ENCODE data around the gene GPN2.
"Not testable (repeated sequence)": the region's sequence is repeated elsewhere in the genome, so short reads cannot be mapped to it uniquely, and the experiment has no call there.

Gene GPN2

DNA sequence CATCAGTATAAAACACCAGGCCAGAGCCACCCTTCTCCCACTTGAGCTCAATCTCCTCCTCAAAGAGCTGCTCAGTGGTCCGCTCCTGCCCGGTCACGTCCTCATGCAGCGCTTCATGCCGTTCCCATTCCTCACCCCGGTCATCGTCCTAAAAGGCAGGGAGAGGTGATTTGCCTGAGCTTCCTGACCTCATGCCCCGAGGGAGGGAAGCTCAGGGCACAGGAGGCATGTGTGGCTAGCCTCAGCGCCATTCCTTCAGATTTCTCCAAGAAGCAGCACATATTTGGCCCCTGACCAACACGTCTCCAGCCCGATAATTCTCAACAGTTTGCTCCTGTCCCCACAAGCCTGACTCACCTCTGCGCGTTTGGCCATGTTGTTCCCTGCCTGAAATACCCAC is 4.2 kb upstream of the GPN2 start:
- TF ChIP-seq POLR2A (IDR thresholded peaks at IDR 0.05; ENCODE audit: extremely low read depth, insufficient read length) (no peak), MYC (IDR thresholded peaks at IDR 0.05; ENCODE audit: low read depth, low read length) (no peak), CTCF (IDR thresholded peaks at IDR 0.05; ENCODE audit: low read depth, low read length) (no peak)
- TF ChIP-seq, protein P1, sequence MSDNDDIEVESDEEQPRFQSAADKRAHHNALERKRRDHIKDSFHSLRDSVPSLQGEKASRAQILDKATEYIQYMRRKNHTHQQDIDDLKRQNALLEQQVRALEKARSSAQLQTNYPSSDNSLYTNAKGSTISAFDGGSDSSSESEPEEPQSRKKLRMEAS (IDR thresholded peaks at IDR 0.05; ENCODE audit: low read depth, low read length), result no peak
- no peak overlapping the region for H3K4me3 ChIP-seq (ENCODE audit: low read depth, low read length)
- DNase-seq (ENCODE audit: low read depth), result no peak

DNA sequence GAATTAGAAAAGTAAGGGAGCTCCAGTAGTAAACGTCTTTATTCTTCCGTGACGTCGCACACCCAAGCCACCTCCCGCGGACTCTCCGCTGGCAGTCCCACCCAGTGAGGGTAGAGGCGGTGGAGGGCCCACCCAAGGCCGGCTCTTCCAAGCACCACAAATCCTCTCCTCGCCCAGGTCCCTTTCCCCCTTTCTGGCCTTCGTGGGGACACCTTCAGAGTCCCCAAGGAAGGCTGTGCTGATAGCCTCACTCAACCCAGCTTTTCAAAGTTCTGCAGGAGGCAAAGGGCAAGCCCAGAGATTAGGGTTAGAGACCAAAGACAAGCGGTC is 349 bp upstream of the GPN2 start:
- no peak for DNase-seq (ENCODE audit: low read depth)
- peak overlapping the region; percentile 84 for H3K4me3 ChIP-seq (ENCODE audit: low read depth, low read length)
- no peak for TF ChIP-seq POLR2A (IDR thresholded peaks at IDR 0.05; ENCODE audit: extremely low read depth, insufficient read length)
- TF ChIP-seq, protein P1 (IDR thresholded peaks at IDR 0.05; ENCODE audit: low read depth, low read length), result no peak

- DNase-seq (ENCODE audit: low read depth), result no peak
- TF ChIP-seq CTCF (IDR thresholded peaks at IDR 0.05; ENCODE audit: low read depth, low read length) (no peak), POLR2A (IDR thresholded peaks at IDR 0.05; ENCODE audit: extremely low read depth, insufficient read length) (no peak)
- TF ChIP-seq, protein P1 (IDR thresholded peaks at IDR 0.05; ENCODE audit: low read depth, low read length), result no peak
These were observed 1.9 kb downstream of the GPN2 start for GRCh38 chr1:26888231-26888630.

DNA sequence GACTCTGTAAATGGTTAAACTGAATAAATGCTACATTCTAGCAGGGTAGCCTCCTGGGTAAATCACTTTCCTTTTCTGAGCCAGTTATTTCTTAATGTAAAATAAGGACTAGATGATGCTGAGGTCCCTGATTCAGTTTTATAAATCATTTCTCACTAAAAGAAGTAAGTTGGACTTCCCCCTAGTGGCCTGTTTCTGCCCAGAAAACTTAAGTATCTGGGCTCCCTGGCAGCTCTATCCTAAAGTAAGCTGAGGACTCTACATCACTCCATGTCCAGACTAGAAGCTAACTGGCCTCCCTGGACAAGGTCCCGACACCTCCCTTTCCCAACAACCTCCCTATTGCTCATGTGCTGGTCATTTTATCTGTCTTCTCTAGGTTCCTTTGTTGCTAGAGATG is 3.0 kb downstream of the GPN2 start:
- peak; percentile 18 for TF ChIP-seq CTCF (IDR thresholded peaks at IDR 0.05; ENCODE audit: low read depth, low read length)
- TF ChIP-seq MYC (IDR thresholded peaks at IDR 0.05; ENCODE audit: low read depth, low read length), result no peak
- TF ChIP-seq, protein P1 (IDR thresholded peaks at IDR 0.05; ENCODE audit: low read depth, low read length), result no peak
- no peak for TF ChIP-seq POLR2A (IDR thresholded peaks at IDR 0.05; ENCODE audit: extremely low read depth, insufficient read length)
- H3K4me3 ChIP-seq (ENCODE audit: low read depth, low read length), result no peak overlapping the region
- peak; percentile 50 for DNase-seq (ENCODE audit: low read depth)

More at GRCh38 chr1:26888231-26888630, 1.9 kb downstream of the GPN2 start:
- H3K4me3 ChIP-seq (ENCODE audit: low read depth, low read length), result no peak overlapping the region

GRCh38 chr1:26882696-26883463 is 7.2 kb downstream of the GPN2 start:
- H3K4me3 ChIP-seq (ENCODE audit: low read depth, low read length), result no peak overlapping the region
- TF ChIP-seq, protein P1 (IDR thresholded peaks at IDR 0.05; ENCODE audit: low read depth, low read length), result no peak
- TF ChIP-seq MYC (IDR thresholded peaks at IDR 0.05; ENCODE audit: low read depth, low read length) (no peak), CTCF (IDR thresholded peaks at IDR 0.05; ENCODE audit: low read depth, low read length) (no peak), POLR2A (IDR thresholded peaks at IDR 0.05; ENCODE audit: extremely low read depth, insufficient read length) (no peak)
- no peak for DNase-seq (ENCODE audit: low read depth)

GRCh38 chr1:26881611-26882010 is 8.5 kb downstream of the GPN2 start:
- not testable (repeated sequence) for H3K4me3 ChIP-seq (ENCODE audit: low read depth, low read length); DNase-seq (ENCODE audit: low read depth)

DNA sequence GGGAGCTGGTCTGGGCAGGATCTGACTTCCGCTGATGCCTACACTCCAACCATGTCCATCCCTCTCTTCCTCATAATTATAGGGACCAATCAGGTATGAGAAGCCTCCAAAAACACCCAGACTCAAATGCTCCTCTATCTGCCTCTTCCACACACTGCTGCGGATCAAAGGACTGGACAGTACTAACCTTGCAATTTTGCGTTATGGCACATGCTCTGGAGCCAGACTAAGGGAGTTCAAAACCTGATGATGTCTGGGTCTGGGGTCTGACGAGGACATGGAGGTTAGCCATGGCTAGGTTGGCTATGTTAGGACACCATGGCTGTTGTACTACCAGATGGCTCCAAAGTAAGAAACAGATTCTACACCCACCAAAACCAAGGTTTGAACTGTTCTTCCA is 10.3 kb downstream of the GPN2 start:
- no peak overlapping the region for H3K4me3 ChIP-seq (ENCODE audit: low read depth, low read length)
- DNase-seq (ENCODE audit: low read depth), result no peak
- TF ChIP-seq, protein P1 (IDR thresholded peaks at IDR 0.05; ENCODE audit: low read depth, low read length), result no peak
- no peak for TF ChIP-seq CTCF (IDR thresholded peaks at IDR 0.05; ENCODE audit: low read depth, low read length)
- TF ChIP-seq POLR2A (IDR thresholded peaks at IDR 0.05; ENCODE audit: extremely low read depth, insufficient read length), result no peak
- no peak for TF ChIP-seq MYC (IDR thresholded peaks at IDR 0.05; ENCODE audit: low read depth, low read length)

Data from NB4 (cell line).